HG03571 (cell line): ENCODE data around the gene SCRN3.

Source experiments
- ATAC-seq: cut with Tn5 transposase; IDR thresholded peaks from one replicate; pipeline ENCODE4 v1.9.1; 2021; ENCODE audit not compliant: unreplicated experiment

SCRN3 gene

DNA sequence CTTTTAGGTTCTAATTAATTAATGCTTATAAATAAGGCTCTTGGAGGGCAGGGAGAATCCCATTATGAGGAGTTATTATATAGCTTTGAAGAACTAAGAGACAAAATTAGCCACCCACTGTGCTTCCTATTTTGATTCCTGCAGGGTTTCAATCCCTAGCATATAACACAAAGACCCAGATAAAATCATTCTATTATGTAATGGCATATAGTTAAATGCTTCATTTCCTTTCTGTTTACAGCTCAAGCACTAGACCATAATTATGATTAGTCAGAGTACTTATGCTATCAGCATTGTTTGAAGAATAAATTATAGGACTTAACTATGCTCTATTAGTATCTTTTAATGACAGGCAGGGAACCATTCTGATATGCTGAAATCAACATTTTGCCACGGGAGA, 82.2 kb downstream of the SCRN3 start:
- ATAC-seq, result no peak
